COLO829 (cell line): ENCODE results near the gene BABAM2.

ENCODE experiments used
- DNase-seq: peaks from one replicate; pipeline ENCODE4 v3.0.0; 2012; ENCODE audit warnings: low spot score

The BABAM2 gene

DNA sequence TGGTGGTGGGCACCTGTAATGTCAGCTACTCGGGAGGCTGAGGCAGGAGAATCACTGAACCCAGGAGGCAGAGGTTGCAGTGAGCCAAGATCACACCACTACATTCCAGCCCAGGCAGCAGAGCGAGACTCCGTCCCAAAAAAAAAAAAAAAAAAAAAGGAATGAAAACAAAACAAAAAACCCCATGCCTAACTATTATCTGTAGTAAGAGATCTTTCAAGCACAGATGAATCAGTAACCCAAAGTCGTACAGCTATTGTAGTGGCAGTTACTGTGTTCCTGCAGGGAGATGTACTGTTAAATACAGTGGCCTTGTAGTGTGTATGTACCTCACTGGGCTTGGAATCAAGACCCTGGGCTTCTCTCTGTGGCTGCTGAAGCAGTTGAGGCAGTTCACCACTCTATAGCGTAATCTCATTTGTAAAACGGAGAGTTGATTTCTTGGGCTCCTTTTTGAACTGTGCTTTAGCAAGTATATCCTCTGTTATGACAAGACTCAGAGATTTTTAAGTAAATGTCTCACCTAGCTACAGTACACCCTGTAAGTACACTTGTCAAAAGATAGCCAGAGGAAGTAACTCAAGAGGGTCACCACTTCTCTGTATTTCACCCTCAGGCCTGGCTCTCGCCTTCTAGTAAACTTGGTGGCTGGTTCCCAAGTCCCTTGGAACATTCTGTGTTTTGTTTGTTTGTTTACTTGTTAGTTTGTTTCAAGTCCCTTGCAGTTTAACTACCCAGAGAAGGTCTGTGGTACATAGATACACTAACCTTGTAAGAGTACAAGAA lies 392.5 kb downstream of the BABAM2 start:
- no peak for DNase-seq

- DNase-seq, result no peak
These were observed 393.3 kb downstream of the BABAM2 start for GRCh38 chr2:28283861-28284260.

- no peak for DNase-seq
These were observed 396.1 kb downstream of the BABAM2 start for GRCh38 chr2:28286678-28287077.

- DNase-seq, result no peak
These were observed 396.9 kb downstream of the BABAM2 start for GRCh38 chr2:28287256-28287915.

DNA sequence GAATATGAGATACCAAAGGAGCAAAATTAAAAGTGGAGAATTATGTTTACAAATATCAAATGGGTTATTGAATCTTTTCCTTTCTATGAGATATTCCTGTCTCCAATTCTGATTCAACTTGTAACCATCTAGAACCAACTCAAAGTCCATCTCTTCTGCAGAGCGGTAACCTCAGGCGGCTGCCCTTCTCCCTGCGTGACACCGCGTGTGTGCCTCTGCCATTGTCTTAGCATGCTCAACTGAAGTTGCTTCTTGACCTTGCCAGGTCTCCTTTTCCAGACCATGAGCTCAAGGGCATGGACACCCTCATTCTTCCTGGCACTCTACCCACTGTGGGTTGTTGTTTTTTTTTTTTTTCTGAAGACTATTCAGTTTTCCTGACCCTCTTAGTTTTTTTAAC lies 398.1 kb downstream of the BABAM2 start:
- DNase-seq, result no peak

GRCh38 chr2:28291811-28292440 lies 401.4 kb downstream of the BABAM2 start:
- DNase-seq, result no peak

DNA sequence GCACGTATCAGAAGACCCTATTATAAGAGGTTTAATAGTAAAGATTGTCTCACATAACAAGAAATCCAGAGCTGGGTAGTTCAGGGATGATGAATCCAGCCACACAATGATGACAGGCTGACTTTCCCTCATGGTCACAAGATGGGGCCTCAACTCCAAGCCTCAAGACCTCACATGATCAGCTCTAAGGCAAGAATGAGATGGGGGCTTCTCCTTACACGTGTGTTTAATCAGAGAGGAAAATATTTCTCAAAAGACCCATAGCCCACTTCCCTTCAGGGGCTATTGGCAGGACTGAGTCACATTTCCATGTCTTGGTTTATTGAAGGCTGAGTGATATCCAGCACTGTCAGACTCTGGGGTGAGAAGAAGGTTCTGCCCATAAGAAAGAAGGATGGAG lies 402.0 kb downstream of the BABAM2 start:
- DNase-seq, result no peak

DNA sequence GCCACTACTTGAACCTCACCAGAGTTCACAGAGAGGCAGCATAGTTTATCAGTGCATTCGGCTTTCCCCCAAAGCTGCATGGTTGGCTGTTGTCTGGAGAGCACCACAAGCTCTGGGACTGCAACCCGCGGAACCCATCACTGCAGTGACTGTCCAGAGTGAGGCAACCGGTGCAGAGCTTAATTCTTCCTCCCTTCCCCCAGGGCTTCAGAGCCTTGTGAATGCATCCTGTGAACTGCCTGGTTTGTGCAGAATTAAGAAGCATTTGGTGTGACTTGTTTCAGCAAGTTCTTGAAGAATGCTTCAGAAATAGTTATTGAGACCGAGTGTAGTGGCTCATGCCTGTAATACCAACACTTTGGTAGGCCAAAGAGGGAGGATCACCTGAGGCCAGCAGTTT lies 402.9 kb downstream of the BABAM2 start:
- DNase-seq, result no peak

DNA sequence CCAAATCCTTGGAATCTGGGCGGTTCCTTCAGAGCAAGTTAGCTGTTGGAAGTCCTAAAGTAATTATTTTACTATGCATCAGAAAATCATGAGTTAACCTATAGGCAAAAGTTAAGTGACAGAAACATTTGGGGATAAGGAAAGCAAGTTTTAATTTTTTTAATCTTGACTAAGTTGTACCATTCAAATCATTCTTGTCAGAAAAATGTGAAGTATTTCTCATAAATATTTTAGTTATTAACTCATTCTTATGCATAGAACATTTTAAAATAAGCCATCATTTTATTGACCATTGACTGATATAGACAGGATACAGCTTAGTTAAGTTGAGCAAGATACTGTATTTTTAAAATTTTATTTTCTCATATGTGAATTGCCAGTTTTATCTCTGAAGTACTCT lies 403.9 kb downstream of the BABAM2 start:
- no peak for DNase-seq

GRCh38 chr2:28296243-28296642 lies 405.7 kb downstream of the BABAM2 start:
- no peak for DNase-seq

DNA sequence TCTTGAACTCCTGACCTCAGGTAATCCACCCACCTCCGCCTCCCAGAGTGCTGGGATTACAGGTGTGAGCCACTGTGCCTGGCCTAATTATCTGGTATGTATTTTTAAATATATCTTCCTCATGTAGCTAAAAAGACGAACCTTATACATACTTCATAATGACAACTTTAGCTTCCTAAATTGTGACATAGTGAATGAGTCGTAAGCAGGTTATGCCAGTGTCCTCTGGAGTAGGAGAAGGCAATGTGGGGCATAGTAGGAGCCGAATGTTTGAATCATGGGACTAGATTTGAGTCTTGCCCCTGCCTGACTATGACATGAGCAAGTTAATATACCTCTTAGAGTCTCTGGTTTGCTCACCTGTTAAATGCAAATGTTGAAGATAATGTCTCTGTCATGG lies 406.4 kb downstream of the BABAM2 start:
- no peak for DNase-seq

DNA sequence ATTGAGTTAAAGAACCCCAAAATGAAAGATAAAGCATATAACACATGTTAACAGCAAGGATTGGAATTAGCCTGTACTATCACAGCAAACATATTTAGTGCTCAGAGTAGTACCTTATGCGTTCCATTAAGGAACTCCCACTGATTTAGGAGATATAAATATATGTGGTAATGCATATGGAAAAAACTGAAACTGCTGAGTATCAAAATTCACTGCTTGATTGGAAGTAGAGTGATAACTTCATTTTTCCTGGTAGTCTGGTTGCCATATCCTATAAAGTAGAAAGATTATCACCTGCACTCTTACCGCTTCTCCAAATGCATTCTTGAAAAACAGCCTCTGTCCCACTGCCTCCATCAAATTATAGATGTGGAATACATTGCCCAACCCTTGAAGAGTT lies 407.0 kb downstream of the BABAM2 start:
- no peak for DNase-seq

GRCh38 chr2:28298406-28298805 lies 407.9 kb downstream of the BABAM2 start:
- no peak for DNase-seq

GRCh38 chr2:28300485-28301341 lies 410.2 kb downstream of the BABAM2 start:
- DNase-seq, result no peak

DNA sequence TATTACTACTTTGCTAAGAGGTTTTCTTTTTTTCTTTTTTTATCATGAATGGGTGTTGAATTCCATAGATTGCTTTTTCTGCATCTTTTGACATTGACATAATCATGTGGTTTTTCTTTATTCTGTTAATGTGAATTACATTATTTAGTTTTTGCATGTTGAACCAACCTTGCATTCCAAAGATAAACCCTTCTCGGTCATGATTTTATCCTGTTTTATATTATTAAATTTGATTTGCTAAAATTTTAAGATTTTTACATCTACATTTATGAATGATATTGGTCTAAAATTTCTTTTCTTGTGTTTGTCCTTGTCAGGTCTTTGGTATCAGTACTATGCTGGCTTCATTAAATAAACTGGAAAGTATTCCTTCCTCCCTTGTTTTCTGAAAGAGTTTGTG lies 414.7 kb downstream of the BABAM2 start:
- DNase-seq, result no peak

GRCh38 chr2:28310107-28310506 lies 419.6 kb downstream of the BABAM2 start:
- no peak for DNase-seq

- no peak for DNase-seq
These were observed 421.2 kb downstream of the BABAM2 start for GRCh38 chr2:28311660-28312249.

DNA sequence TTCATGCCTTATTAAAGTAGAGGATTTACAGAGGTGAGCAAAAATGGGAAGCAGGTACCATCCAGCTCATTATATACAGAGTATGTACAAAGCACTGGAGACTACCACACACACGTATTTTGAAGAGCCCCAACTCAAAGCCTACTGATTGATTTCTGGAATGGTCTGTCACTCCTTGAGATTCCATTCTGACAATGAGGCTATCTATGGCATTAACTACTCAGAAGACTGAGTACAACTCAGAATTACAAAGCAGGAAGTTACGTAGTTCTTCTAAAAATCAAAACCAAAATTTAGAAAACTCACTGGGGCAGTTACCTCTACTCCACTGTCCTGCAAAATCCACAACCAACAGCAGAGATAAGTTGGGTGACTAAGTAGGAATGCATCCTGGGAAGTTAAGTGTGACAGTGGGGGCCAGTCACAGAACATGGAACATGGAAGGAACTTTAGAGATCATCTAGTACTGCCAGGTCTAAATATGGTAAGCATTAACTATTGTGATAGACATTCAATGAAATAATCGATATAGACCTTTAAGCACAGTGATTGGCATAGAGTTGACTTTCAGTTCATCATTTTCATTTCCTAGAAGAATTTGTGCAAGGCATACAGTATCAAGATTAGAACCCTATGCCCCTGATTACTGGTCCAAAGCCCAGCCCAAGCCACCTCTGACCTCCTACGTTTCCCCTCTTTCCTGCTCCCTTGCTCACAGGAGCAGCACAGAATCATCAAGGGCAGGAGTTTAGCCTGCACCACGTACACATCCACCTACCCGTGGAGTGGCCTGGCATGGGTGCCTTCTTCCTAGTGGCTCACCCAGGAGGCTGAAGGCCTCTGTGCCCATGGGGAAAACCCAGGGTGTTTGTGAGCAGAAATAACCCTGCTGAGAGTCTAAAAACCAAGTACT lies 422.0 kb downstream of the BABAM2 start:
- DNase-seq, result no peak

DNA sequence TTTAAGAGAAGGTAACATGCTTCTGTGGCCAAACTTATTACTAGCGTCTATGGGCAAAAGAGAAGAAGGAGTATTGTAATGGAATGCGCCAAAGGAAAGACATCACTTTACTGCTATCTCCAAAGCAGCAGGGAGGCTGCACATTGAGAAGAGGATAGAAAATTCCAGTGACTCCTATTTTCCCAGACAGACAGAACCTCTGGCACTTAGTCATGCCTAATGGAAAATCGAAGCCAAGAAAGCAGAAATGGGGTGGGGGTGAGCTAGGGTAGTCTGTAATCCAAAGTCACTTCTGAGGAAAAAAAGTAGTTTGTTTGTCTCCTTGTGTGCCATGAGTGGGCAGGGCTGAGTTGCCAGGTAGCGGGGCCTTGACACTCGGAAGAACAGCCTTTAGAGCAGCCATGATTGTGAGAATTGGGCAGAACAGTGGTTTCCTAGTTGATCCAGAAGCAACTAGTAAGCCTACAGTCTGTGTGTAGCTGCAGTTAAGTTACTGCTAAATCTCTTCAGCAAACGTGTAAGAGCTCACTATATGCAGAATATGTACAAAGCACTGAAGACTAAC lies 422.8 kb downstream of the BABAM2 start:
- no peak for DNase-seq

- DNase-seq, result no peak
These were observed 424.4 kb downstream of the BABAM2 start for GRCh38 chr2:28314968-28315367.
